HG02938 (cell line): ENCODE measurements around the gene PTPRN2.
"Not testable (repeated sequence)": the region's sequence is repeated elsewhere in the genome, so short reads cannot be mapped to it uniquely, and the experiment has no call there.

Experiments used
- ATAC-seq: cut with Tn5 transposase; IDR thresholded peaks from one replicate; pipeline ENCODE4 v1.9.1; 2021; ENCODE audit warnings: mild to moderate bottlenecking, moderate library complexity; ENCODE audit not compliant: unreplicated experiment

Gene PTPRN2

GRCh38 chr7:158473221-158473620 is 114.4 kb downstream of the PTPRN2 start:
- ATAC-seq, result no peak

GRCh38 chr7:158472596-158472995 is 115.0 kb downstream of the PTPRN2 start:
- ATAC-seq, result no peak

GRCh38 chr7:158471716-158472115 is 115.9 kb downstream of the PTPRN2 start:
- no peak for ATAC-seq

- no peak for ATAC-seq
Observed at GRCh38 chr7:158470336-158470735, 117.3 kb downstream of the PTPRN2 start.

DNA sequence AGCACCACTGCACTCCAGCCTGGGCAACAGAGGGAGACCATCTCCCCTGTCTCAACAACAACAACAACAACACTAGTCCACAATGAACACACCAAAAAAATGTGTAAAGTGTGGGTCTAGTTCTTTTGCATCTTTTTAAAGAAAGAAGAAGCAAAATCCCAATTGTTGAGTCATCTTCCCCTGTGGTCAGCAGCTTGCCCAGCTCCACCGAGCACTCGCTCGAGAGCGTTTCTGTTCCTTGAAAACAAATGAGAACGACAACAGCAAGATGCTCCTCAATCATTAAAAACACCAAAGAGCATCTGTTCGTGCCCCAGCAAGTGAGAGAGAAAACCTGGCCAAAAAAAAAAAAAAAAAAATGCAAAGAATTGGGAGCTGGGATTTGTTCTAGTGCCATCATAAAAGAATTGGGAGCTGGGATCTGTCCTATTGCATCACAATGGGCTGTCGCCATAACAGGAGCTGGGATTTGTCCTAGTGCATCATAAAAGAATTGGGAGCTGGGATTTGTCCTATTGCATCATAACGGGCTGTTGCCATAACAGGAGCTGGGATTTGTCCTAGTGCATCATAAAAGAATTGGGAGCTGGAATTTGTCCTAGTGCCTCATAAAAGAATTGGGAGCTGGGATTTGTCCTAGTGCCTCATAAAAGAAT is 118.1 kb downstream of the PTPRN2 start:
- ATAC-seq, result no peak

DNA sequence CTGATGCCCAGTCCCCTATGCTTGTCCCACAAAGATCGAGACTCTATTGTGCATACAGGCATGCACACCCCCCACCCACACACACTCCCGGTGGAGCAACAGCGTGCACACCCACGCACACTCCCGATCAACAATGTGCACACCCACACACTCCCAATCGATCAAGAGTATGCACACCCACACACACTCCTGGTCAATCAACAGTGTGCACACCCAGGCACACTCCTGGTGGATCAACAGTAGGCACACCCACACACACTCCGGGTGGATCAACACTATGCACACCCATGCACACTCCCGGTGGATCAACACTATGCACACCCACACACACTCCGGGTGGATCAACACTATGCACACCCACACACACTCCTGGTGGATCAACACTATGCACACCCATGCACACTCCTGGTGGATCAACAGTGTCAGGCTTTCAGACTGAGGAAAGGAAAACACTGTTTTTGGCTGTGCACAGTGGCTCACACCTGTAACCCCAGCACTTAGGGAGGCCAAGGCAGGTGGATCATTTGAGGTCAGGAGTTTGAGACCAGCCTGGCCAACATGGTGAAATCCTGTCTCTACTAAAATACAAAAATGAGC is 118.8 kb downstream of the PTPRN2 start:
- ATAC-seq, result no peak

- ATAC-seq, result no peak
Observed at GRCh38 chr7:158468181-158468580, 119.4 kb downstream of the PTPRN2 start.

GRCh38 chr7:158467562-158467961 is 120.1 kb downstream of the PTPRN2 start:
- ATAC-seq, result no peak

DNA sequence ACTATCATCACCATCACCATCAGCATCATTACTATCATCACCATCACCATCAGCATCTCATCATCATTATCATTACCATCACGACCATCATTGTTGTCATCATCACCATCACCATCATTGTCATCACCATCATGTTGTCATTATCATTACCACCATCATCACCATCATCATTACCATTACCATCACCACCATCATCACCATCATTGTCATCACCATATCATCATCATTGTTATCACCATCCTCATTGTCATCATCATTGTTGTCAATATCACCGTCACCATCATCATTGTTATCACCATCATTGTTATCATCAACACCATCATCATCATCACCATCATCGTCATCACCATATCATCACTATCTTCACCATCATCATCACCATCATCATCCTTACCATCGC is 124.3 kb downstream of the PTPRN2 start:
- no peak for ATAC-seq

GRCh38 chr7:158461824-158462223 is 125.8 kb downstream of the PTPRN2 start:
- no peak for ATAC-seq

DNA sequence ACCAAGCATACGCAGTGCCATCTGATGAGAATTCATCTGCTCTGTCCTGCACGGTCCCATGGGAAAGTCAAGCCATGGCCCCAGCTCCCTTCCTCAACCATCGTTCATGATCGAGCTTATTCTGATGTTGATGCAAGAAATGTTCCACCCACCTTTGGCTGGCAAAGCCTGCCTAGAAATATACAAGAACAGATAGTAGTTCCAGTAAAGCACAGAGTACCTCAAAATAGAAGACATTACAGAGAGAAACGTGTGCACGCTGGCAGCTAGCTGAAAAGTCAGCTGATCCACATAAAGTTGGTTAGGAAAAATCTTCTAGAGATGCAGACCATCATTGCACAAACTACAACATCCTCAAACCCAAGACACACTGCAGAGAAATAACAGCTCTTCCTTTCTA is 127.0 kb downstream of the PTPRN2 start:
- no peak for ATAC-seq

- no peak for ATAC-seq
Observed at GRCh38 chr7:158458716-158459282, 128.8 kb downstream of the PTPRN2 start.

DNA sequence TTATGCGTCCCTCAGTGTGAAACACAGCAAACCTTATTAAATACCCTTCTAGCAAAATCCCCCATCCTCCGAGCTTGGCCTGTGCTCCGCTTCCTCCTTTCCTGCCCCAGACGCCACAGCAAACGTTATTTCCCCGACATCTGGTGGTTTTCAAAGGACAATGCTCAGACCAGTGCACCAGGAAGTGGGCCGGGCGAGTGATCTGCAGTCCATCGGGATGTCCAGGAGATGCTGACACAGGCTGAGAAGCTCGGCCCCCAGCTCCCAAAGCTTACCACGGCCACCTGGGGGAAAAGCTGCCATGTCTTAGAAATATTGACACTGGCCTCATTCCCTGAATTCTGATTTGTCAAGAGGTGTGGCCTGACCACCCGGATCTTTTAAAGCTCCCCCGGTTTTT is 129.5 kb downstream of the PTPRN2 start:
- ATAC-seq, result no peak

DNA sequence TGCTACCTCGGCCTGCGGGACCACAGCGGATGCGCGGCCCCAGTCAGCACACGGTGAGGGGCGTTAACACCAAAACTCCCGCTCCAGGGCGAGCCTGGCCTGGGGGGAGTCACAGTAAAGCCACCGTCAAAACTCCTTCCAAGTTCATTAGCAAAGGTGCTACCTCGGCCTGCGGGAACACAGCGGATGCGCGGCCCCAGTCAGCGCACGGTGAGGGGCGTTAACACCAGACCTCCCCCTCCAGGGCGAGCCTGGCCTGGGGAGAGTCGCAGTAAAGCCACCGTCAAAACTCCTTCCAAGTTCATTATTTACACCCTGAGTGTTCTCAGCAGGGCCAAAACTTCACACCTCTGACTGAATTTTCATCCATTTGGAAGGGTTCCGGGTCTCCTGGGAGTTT is 130.0 kb downstream of the PTPRN2 start:
- ATAC-seq, result not testable (repeated sequence)

DNA sequence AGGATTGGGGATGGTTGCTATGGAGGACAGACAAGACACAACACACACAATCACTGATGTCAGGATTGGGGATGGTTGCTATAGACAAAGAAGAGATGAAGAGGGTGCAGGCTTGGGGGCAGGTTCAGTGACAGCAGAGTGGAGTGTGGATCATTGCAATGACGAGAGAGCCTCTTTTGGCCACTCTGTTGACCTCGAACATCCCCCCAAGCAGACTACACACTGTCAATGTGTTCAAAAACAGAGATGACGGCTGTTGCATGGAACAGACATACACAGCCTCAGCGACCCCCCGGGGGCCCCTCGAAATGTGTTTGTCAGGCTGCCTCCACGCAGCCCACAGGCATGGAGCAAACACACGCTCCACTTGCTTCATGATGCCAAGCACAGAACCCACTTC is 133.0 kb downstream of the PTPRN2 start:
- no peak for ATAC-seq

DNA sequence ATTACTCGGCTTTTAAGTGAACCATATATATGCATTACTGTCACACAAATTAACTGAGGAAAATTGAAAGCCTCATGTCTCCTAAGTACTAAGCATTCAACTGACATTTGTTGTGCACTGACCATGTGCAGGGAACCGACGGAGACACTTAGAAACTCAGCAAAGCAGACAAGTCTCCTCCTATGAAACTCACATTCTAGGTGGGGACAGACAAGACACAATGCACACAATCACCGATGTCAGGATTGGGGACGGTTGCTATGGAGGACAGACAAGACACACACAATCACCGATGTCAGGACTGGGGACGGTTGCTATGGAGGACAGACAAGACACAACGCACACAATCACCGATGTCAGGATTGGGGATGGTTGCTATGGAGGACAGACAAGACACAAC is 134.0 kb downstream of the PTPRN2 start:
- no peak for ATAC-seq

DNA sequence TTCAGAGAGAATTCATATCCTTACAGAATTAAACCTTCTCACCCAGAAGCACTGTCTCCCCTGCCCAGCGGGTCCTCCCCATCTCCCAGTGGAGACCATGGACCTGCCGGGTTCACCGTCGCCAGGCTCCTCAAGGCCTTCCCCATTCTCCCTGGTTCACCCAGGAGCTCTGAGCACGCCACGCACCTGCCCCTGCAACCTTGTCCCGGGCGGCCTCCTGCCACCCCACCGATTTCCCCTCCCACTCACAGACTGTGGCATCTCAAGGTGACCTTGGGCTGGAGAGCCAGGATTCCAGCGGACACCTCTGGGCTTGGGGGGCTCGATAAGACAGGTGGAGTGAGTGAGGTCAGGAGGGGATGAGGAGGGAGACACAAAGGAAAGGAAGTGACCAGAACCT is 135.3 kb downstream of the PTPRN2 start:
- ATAC-seq, result no peak

DNA sequence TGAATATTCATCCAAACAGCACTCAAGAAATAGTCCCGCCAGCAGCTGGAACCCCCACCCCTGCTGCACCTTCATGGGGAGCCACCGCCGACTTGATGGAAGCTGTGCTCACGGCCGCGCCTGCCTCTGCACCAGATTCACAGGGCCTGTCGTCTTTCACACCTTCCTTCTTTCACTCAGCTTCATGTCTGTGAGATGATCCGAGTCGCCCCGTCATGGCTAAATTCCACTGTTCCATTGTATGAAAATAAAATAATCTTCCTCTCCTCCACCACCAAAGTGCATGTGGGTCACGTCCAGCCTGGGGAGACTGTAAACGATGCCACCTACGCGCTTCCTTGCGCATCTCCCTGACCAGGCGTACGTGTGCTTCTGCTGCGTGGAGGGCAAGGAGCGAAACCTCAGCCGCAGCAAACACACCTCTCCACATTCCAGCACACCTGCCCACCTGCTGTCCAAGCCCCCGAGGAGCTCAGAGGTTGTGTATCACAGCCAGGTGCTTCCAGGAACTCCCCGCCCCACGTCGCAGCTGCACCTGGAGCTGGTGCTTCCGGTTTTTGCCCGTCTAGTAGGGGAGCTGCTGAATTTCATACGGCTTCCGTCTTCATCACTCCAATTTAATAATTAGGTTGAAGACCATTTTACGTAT is 137.0 kb downstream of the PTPRN2 start:
- no peak for ATAC-seq

GRCh38 chr7:158449942-158450341 is 137.7 kb downstream of the PTPRN2 start:
- no peak for ATAC-seq

DNA sequence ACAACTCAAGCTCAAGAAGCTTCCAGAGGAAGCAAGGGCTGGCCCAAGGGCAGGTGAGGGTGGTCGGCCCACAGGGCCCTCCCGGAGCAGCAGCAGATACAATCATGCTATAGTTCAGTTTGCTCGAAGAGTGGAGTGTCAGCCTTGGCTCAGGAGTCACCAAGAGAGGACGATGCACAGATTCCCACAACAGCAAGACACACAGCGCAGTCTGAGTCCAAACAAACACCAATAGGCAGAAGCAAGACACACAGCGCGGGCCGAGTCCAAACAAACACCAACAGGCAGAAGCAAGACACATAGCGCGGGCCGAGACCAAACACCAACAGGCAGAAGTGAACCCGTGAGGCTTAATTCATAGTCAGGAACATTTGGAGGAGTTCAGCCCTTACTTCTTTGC is 138.4 kb downstream of the PTPRN2 start:
- no peak for ATAC-seq

DNA sequence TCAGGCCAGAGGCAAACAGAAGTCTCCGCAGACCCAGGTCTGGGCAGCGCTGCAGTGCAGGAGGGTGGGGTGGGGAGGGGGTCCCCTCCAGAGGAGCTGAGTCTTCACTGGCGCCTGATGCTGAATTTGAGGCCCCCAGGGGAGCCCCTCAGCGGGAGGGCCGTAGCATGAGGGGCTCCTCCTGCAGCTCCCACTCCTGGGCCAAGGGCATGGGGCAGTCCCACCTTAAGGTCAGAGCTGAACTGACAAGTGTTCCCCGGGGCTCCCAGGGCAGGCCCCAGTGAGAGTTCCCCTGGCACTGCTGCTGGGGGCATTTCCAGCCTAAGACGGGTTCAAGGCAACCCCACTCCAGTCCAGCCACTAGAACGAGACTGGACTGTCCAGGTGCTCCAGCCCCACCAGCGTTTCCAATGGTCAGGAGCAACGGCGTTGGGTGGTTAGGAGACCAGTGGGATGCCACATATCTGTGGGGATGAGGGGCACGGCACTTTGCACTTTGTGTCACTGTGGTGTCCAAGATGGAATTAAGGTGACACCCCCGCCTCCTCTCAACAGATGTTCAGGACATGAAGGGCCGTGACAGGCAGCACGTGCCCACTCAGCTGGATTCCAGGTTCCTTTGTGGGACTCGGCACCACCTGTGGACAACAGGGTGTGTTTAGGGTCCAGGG is 139.1 kb downstream of the PTPRN2 start:
- ATAC-seq, result no peak
